ENCODE measurements around the gene GBA2. TPM values are rescaled to one million over a fixed set of nuclear protein-coding genes. Genes with fewer than 3 reads are reported as not detected.
A peak's percentile ranks its signal among the peaks of the same experiment; 100 is the strongest.

Gene GBA2
- total RNA-seq, 2 donors from 2014 or later, result 54.2 to 111 TPM

DNA sequence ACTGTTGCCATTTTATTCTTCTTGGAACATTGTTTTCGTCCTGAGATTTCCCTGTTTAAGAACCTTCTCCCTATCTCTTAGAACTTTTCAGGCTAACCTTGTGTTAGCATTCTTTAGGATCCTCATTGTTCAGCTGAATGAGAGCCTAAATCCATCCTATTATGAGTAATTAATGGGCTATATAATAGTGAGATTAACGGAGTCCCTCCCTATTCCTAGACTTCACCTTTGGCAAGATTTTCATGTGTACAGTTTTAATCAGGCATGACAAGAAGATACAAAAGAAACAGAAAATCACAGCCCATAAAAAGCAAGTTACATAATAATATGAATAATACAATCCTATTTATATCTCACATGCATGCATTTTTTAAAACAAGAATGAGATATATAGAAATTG, 14.2 kb upstream of the GBA2 start:
- WGBS, 2 donors, result 71 to 89% methylated on average over 2 of the region's 2 CpGs

DNA sequence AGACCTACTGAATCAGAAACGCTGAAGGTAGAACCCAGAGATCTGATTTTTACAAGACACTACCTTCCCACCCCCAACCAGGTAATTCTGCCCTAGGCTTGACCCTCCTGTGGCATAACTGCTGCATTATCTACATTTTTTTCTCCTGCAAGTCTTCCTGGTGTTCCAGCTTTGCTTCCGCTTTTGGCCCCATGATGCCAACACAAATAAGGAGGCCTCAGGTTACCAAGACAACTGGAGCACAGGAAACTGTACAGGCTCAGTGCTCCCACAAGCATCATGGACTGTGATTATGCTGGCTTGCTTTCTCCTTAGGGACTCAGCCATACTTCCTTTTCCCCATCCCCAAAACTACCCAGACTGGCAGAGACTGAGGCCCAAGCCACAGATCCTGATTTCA, 11.6 kb upstream of the GBA2 start:
- no peak for ATAC-seq
- Histone ChIP-seq H3K27me3 (no peaks in the 10 kb centered on the region), H3K9me3 (no peaks in the 10 kb centered on the region), H3K4me3 (no peak overlapping the region), H3K27ac (peak overlapping the region in 2 of 4 donors; percentile 8 to 15), H3K36me3 (replicated peaks in 1 of 2; ENCODE audit: insufficient read depth in 1 of 2, low read depth in 2 of 2) (no peaks in the 10 kb centered on the region), H3K4me1 (peaks cover 36% of the 10 kb centered on the region)
- peak in 3 of 4 donors; percentile 49 to 68 (median 60) for DNase-seq
- TF ChIP-seq POLR2A (IDR thresholded peaks at IDR 0.05), result peak in 1 of 3 donors; percentile 13
- TF ChIP-seq, protein P1, sequence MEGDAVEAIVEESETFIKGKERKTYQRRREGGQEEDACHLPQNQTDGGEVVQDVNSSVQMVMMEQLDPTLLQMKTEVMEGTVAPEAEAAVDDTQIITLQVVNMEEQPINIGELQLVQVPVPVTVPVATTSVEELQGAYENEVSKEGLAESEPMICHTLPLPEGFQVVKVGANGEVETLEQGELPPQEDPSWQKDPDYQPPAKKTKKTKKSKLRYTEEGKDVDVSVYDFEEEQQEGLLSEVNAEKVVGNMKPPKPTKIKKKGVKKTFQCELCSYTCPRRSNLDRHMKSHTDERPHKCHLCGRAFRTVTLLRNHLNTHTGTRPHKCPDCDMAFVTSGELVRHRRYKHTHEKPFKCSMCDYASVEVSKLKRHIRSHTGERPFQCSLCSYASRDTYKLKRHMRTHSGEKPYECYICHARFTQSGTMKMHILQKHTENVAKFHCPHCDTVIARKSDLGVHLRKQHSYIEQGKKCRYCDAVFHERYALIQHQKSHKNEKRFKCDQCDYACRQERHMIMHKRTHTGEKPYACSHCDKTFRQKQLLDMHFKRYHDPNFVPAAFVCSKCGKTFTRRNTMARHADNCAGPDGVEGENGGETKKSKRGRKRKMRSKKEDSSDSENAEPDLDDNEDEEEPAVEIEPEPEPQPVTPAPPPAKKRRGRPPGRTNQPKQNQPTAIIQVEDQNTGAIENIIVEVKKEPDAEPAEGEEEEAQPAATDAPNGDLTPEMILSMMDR (IDR thresholded peaks at IDR 0.05), result no peak
- intact Hi-C loops (cut with DNase I), result no loop called here
- WGBS, 2 donors, result 41 to 59% methylated on average over 2 of the region's 2 CpGs

More for the DNA sequence above, 14.2 kb upstream of the GBA2 start:
- peaks cover 19% of the 10 kb centered on the region for H3K4me1 ChIP-seq
- no peaks in the 10 kb centered on the region for H3K27me3 ChIP-seq
- intact Hi-C loops (cut with DNase I), result no loop called here
- DNase-seq, result no peak
- H3K4me3 ChIP-seq, result no peak overlapping the region
- no peaks in the 10 kb centered on the region for H3K9me3 ChIP-seq
- no peak overlapping the region for H3K27ac ChIP-seq
- no peaks in the 10 kb centered on the region for H3K36me3 ChIP-seq (replicated peaks in 1 of 2; ENCODE audit: insufficient read depth in 1 of 2, low read depth in 2 of 2)
- ATAC-seq, result no peak
- TF ChIP-seq, protein P1 (IDR thresholded peaks at IDR 0.05), result no peak
- no peak for TF ChIP-seq POLR2A (IDR thresholded peaks at IDR 0.05)

DNA sequence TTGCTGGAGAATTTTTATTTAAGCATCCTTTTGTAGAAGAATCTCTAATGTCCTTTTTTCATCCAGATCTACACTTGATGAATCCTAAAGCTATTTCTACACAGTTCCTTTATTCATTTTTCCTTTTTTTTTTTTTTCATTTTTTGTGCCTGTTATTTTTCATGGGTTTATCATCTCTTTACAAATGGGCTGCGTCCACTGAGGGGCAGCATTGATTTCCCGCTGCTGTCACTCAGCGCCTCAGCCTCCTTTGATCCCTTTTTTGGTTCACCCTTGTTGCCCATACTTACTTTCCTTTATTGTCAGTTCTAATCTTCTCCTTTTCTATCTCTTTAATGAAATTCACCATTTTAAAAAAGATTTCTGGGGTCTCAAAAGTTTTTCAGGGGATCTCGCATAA, 10.8 kb upstream of the GBA2 start:
- intact Hi-C loops (cut with DNase I), result no loop called here
- H3K4me3 ChIP-seq, result no peak overlapping the region
- peaks cover 36% of the 10 kb centered on the region for H3K4me1 ChIP-seq
- DNase-seq, result no peak
- H3K27ac ChIP-seq, result peak overlapping the region in 1 of 4 donors; percentile 15
- TF ChIP-seq, protein P1 (IDR thresholded peaks at IDR 0.05), result no peak
- TF ChIP-seq POLR2A (IDR thresholded peaks at IDR 0.05), result no peak
- no peak for ATAC-seq
- no peaks in the 10 kb centered on the region for H3K9me3 ChIP-seq
- H3K36me3 ChIP-seq (replicated peaks in 1 of 2; ENCODE audit: insufficient read depth in 1 of 2, low read depth in 2 of 2), result no peaks in the 10 kb centered on the region
- WGBS, 2 donors, result 79 to 82% methylated on average over 4 of the region's 4 CpGs
- H3K27me3 ChIP-seq, result no peaks in the 10 kb centered on the region

DNA sequence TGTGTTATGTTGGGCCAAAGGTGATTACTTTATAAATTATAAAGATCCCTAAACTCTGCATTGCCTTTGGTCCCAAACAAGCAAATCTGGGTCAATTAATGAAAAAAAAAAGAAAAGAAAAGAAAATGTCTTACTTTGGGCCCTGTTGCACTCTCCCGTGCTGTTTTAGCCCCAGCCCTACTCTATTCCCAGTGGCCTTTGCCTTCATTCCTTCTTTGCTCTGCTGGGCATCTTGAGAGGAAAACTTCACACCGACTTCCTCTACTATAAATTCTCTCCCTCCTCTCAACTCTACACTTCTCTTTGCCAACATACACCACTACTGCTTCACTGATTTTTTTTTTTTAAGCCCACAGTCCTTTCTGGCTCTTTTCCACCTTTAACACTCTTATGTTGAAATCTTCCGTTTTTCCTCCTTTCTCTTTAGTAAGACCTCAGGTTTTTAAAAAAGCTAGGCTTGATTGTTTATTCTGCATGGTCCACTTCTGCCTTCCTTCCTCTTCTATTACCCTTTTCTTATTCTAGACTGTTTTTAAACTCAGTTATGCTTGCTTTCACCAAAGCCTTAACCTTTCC, 9.5 kb upstream of the GBA2 start:
- no peaks in the 10 kb centered on the region for H3K9me3 ChIP-seq
- no peak for DNase-seq
- peaks cover 36% of the 10 kb centered on the region for H3K4me1 ChIP-seq
- WGBS, 2 donors, result 46 to 60% methylated on average over 3 of the region's 3 CpGs
- no peak overlapping the region for H3K4me3 ChIP-seq
- intact Hi-C loops (cut with DNase I), result no loop called here
- peaks cover 0 to 5% of the 10 kb centered on the region in 2 donors for H3K36me3 ChIP-seq (replicated peaks in 1 of 2; ENCODE audit: insufficient read depth in 1 of 2, low read depth in 2 of 2)
- H3K27ac ChIP-seq, result peak overlapping the region in 3 of 4 donors; percentile 90 to 97 (median 96)
- ATAC-seq, result no peak
- H3K27me3 ChIP-seq, result no peaks in the 10 kb centered on the region
- TF ChIP-seq POLR2A (IDR thresholded peaks at IDR 0.05), result no peak
- TF ChIP-seq, protein P1 (IDR thresholded peaks at IDR 0.05), result no peak

DNA sequence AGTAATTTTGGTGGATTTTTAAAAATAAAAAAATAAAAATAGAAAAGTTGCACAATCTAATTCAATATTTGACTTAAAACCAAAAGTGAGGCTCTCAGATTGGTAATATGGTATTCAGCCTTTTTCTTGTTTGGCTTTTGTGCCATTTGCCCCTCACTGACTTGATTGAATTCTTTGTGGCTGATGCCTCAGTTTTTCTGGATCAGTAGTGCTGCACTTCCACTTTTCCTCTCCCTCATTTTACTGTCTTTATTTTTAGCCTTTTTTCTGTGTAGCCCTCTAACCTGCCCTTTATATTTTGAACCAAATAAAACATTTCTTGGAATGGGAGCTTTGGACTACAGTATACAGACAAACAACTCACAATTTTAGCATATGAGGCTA, 8.9 kb upstream of the GBA2 start:
- Histone ChIP-seq H3K27ac (peak overlapping the region; percentile 26 to 97 (median 93)), H3K4me1 (peaks cover 36% of the 10 kb centered on the region), H3K9me3 (no peaks in the 10 kb centered on the region), H3K27me3 (no peaks in the 10 kb centered on the region), H3K36me3 (replicated peaks in 1 of 2; ENCODE audit: insufficient read depth in 1 of 2, low read depth in 2 of 2) (peaks cover 0 to 8% of the 10 kb centered on the region in 2 donors), H3K4me3 (no peak overlapping the region)
- ATAC-seq (no peak), DNase-seq (no peak)
- intact Hi-C loops (cut with DNase I), result no loop called here
- TF ChIP-seq, protein P1 (IDR thresholded peaks at IDR 0.05), result no peak
- no peak for TF ChIP-seq POLR2A (IDR thresholded peaks at IDR 0.05)
